AG10803 (cell line): ENCODE results near the gene COPZ2.

Experiments
- DNase-seq: peaks from one replicate; pipeline ENCODE4 v3.0.0; 2010; ENCODE audit warnings: low read depth
- H3K4me3 ChIP-seq: 2 replicates; pipeline ENCODE4 v1.5.1; 2011; ENCODE audit warnings: mild to moderate bottlenecking, low read length, control low read depth
- TF ChIP-seq, protein P1 (sequence below): conservative IDR thresholded peaks from 2 replicates; pipeline ENCODE4 v1.5.1; 2011; ENCODE audit warnings: mild to moderate bottlenecking, low read length, control low read depth, inconsistent platforms

COPZ2 gene

DNA sequence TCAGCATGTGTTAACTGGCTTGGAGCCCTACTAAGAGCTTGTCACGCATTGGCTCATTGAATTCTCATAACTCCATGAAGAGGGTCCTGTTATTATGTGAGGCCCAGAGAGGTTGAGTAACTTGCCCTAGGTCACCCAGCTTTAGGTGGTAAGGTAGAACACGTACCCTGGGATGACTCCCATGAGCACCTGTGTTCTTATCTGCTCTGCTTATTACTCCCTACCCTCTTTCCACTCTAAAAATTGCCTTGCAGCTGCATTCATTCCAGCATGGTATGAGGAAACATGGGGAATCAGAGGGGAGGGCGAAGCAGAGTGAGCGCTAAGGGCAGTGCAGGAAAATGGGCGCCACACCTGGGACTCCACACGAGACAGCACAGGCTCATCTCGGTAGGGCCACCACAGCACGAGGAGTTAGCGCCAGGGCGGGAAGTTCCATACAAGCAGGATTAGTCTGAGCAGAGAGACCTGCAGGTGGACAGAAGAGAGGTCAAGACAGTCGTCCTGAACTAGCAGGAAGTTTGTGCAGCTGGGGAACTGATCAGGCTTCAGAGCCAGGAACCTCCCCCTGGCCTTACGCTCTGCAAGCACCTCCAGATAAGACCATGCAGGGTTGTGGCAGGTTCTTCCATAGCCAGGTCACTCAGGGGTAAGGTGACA lies 10.1 kb downstream of the COPZ2 start:
- H3K4me3 ChIP-seq = no peak overlapping the region
- DNase-seq = no peak
- TF ChIP-seq, protein P1, sequence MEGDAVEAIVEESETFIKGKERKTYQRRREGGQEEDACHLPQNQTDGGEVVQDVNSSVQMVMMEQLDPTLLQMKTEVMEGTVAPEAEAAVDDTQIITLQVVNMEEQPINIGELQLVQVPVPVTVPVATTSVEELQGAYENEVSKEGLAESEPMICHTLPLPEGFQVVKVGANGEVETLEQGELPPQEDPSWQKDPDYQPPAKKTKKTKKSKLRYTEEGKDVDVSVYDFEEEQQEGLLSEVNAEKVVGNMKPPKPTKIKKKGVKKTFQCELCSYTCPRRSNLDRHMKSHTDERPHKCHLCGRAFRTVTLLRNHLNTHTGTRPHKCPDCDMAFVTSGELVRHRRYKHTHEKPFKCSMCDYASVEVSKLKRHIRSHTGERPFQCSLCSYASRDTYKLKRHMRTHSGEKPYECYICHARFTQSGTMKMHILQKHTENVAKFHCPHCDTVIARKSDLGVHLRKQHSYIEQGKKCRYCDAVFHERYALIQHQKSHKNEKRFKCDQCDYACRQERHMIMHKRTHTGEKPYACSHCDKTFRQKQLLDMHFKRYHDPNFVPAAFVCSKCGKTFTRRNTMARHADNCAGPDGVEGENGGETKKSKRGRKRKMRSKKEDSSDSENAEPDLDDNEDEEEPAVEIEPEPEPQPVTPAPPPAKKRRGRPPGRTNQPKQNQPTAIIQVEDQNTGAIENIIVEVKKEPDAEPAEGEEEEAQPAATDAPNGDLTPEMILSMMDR = no peak; the same call in 1 of the 2 replicates

DNA sequence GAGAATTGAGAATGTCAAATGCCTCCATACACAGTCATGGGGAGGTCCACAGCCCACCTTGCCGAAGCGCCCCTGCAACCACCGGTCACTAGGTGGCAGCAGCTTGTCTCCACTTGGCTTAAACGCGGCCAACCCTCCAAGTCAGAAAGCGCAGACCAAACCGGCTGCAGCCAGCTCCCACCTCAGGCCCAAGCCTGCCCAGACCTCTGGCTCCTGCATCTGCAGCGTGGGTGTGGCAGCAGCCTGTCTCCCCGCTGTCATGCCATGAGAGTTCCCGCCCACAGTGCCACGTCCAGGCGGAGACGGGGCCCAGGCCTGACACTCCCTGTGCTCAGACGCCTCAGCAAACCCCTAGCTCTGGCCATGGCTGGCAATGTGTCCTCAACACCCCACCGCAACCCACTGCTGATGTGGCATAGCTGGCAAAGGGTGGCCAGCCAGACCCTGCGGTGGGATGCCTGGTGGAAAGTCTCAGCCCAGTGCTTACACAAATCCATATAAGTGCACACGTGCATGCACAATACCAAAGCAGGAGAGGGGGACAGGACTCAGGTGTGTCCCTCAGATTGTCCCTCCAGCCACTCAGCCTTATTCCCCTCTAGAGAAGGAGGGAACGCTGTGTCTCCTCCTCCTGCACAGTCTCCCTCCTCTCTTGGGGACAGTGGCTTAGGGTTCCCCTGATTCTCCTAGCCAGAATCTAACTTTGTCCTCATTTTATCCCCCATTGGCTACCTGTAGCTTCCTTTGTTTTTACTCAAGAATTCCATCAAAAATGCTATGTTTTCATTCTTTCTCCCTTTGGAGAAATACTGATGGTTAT lies 10.9 kb downstream of the COPZ2 start:
- peak; percentile 95 for DNase-seq
- no peak overlapping the region; the same call in 1 of the 2 replicates for H3K4me3 ChIP-seq
- TF ChIP-seq, protein P1 = peak; percentile 87

DNA sequence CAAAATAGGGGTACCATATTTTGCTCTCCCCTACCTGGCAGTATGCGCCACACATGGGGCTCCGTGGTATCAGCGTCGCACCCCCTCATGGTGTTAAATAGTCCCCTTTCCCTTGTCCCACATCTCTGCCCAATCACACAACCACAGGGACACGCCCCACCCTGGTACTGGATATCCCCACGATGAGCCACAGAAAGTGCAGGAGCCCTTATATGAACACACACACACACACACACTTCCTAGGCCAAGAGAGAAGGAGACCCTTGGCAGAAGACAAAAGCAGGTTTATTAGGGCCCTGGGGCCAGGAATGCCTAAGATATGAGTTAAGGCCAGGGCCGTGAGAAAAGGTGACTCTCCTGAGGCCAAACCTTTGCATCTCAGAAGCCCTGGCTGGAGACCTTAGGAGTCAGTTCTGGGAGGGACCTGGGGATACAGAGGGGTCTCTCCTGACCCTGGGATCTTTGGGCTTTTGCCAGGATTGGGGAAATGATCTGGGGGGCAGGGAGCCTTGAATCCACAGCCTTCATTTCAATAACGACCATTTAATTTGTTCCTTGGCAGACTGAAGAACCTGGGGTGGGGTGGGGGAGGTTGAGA lies 11.6 kb downstream of the COPZ2 start:
- DNase-seq = no peak
- peak overlapping the region; percentile 71 for H3K4me3 ChIP-seq
- TF ChIP-seq, protein P1 = no peak

DNA sequence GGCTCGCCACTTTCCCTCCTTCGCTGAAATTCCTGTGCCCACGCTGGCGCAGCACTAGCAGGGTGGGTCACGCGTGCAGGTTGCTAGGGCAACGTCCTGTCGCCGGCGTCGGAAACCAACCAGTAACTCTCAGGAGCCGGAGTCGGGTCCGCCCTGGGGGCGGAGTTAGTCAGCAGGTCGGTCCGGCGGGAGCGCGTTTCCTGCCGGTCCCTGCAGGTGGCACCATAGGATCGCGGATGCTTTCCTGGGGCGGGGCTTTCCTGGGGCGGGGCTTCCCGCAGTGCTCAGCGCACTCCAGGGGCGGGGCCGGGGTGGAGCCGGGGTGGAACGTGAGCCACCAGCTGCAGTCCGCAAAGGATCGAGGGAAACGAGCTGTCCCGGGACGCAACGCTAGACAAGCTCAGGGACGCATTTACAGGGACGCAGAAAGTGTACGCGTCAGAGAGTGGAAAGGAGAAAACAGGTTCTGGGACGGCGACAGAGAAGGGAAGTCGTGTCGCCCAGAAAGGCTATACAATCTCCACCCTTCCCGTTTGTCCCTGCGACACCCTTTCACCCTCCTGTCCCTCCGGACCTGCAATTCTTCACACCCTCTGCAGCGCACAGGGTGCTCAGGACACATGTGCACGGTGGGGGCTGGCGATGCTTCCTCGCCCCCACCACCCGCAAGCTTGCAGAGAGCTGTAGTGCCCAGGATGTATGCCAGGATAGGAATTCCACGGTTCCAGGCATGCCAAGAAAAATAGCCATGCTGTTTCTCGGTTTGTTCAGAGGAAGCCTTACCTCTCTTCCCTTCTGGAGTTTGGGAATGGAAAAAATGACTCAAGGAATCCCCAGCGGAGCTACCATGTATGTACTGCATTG lies 12.3 kb downstream of the COPZ2 start:
- peak overlapping the region; percentile 71 for H3K4me3 ChIP-seq
- TF ChIP-seq, protein P1 = peak; percentile 67
- DNase-seq = peak; percentile 95

DNA sequence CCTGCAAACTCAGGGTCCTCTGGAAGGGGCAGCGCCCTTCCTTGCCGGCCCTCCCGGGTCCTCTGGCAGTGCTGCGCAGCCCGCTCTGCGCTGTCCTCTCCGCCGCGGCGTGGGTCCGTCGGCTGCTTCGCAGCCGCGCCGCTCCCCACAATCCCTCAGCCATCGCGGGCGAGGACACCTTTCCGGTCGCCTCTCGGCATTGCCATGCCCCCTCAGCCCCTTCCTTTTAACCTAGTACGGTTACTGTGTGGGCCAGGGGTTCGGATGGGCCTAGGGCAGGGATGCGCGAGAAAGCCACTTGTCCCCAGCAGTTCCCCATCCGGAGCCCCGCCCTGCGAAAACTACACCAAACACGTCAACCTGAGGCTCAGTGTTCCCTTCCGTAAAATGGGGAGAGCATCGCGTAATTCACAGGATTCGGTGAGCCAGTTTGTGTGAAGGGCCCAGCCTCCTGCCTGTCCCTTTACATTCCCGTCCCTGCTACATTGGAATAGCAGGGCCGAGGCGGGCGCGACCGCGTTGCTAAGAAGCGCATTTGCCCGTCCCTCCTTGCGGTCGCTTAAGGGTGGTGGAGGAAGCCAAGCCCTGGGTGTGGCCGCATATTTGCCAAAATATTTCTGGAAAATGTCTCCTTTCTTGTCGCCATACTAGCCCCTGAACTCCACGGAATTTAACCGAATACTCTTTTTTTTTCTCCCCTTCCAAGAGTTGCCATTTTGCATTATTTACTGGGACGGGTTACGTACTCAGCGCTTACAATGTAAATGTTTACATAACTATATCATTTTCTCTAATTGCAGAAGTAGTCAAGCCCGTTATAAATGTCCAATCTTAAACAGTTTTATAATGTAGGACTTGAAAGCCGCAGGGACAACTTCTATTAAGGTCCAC lies 13.2 kb downstream of the COPZ2 start:
- TF ChIP-seq, protein P1 = no peak
- DNase-seq = peak; percentile 84
- peak overlapping the region; percentile 58 for H3K4me3 ChIP-seq
